Measurements from ENCODE around the gene PYGB.

PYGB gene

GRCh38 chr20:25280051-25280573, 32.2 kb downstream of the PYGB start:
- H3K4me3 ChIP-seq (ENCODE audit: low read depth, low read length) = no peak overlapping the region
- no peak for TF ChIP-seq CTCF (IDR thresholded peaks at IDR 0.05; ENCODE audit: low read depth, low read length, missing control alignments)
- H3K27me3 ChIP-seq (replicated peaks) = no peaks in the 10 kb centered on the region
- H3K27ac ChIP-seq = no peak overlapping the region
- H3K36me3 ChIP-seq (replicated peaks) = peaks cover 94% of the 10 kb centered on the region
- no peak for DNase-seq
- in situ Hi-C loops (cut with HindIII; ENCODE audit: low pct_ligation_motif_present, low sequenced_read_pairs) = no loop called here

DNA sequence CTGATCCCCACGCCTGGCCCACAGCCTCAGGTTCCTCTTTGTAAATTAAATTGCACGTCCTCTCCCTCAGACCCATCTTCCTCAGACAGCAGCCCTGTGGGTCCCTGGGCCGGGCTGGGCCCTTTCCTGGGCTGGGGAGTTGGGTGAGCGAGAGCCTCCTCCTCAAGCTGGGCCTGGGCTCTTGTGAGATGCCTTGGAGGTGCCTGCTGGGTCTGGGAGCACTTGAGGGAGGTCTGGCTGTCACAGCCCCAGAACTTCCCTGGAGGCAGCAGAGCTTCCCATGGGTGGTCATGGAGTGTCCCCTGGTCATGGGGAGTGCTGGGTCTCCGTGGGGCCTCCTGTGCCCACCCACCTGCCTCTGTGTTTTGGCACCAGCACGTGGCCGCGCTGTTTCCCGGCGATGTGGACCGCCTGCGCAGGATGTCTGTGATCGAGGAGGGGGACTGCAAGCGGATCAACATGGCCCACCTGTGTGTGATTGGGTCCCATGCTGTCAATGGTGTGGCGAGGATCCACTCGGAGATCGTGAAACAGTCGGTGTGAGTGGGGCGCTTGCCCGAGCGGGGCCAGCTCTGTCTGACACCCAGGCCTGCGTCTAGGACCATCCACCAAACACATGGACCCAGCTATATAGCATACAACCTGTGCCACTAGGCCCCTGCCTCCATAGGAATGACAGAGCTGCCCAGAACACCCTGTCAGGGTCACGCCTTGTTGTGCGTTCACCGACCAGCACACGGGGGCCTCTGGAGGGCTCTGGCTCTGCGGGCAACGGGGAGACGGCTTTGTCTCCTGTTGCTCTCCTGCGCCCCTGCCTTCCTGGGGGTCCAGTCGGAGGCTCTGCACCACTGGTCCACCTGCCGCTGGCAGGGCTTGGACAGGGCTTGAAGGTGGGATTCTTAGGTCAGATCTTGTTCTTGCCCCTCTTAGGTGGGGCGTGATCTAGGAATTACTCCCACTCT, 33.0 kb downstream of the PYGB start:
- in situ Hi-C loops (cut with HindIII; ENCODE audit: low pct_ligation_motif_present, low sequenced_read_pairs) = no loop called here

GRCh38 chr20:25281541-25281991, 33.7 kb downstream of the PYGB start:
- H3K27me3 ChIP-seq (replicated peaks) = no peaks in the 10 kb centered on the region
- no peak for TF ChIP-seq CTCF (IDR thresholded peaks at IDR 0.05; ENCODE audit: low read depth, low read length, missing control alignments)

More for the DNA sequence above, 33.0 kb downstream of the PYGB start:
- Histone ChIP-seq H3K27ac (no peak overlapping the region), H3K27me3 (replicated peaks) (no peaks in the 10 kb centered on the region), H3K4me3 (ENCODE audit: low read depth, low read length) (no peak overlapping the region), H3K36me3 (replicated peaks) (peaks cover 96% of the 10 kb centered on the region)
- no peak for TF ChIP-seq CTCF (IDR thresholded peaks at IDR 0.05; ENCODE audit: low read depth, low read length, missing control alignments)
- no peak for DNase-seq

DNA sequence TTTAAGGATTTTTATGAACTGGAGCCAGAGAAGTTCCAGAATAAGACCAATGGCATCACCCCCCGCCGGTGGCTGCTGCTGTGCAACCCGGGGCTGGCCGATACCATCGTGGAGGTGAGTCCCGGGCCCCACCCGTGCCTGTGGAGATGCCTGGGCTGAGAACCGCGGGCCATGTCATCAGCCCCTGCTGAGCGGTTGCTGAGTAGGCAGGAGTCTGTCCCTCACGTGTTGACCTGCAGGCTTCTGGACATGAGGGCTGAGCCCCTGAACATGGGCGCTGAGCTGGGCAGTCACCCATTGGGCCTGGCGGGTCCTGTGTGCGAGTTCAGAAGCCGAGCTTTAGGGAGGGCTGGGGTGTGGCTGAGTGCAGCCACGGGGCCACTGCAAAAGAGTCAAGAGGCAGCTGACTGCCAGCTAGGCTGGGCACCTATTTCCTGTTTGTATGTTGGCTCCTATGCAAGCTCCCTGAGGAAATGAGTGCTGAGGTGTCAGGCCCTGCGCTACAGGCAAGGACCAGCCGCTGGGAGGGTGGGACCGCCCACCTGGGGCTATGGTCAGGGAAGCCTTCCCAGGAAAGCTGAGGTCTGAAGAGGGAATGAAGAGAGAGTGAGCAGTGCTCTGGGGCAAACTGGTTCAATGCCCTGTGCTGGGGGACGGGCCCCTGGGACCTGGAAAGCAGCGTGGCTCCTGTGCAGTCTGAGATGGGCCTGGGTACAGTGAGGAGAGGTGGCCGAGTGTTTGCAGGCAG, 34.3 kb downstream of the PYGB start:
- Histone ChIP-seq H3K27me3 (replicated peaks) (no peaks in the 10 kb centered on the region), H3K36me3 (replicated peaks) (peaks cover 96% of the 10 kb centered on the region), H3K27ac (no peak overlapping the region), H3K4me3 (ENCODE audit: low read depth, low read length) (no peak overlapping the region)
- in situ Hi-C loops (cut with HindIII; ENCODE audit: low pct_ligation_motif_present, low sequenced_read_pairs) = no loop called here
- no peak for DNase-seq
- no peak for TF ChIP-seq CTCF (IDR thresholded peaks at IDR 0.05; ENCODE audit: low read depth, low read length, missing control alignments)

More at GRCh38 chr20:25281541-25281991, 33.7 kb downstream of the PYGB start:
- no peak overlapping the region for H3K4me3 ChIP-seq (ENCODE audit: low read depth, low read length)
- peaks cover 96% of the 10 kb centered on the region for H3K36me3 ChIP-seq (replicated peaks)
- H3K27ac ChIP-seq = no peak overlapping the region
- DNase-seq = no peak
- in situ Hi-C loops (cut with HindIII; ENCODE audit: low pct_ligation_motif_present, low sequenced_read_pairs) = no loop called here

GRCh38 chr20:25282796-25283195, 34.9 kb downstream of the PYGB start:
- Histone ChIP-seq H3K27me3 (replicated peaks) (no peaks in the 10 kb centered on the region), H3K36me3 (replicated peaks) (peaks cover 96% of the 10 kb centered on the region), H3K4me3 (ENCODE audit: low read depth, low read length) (no peak overlapping the region), H3K27ac (no peak overlapping the region)
- TF ChIP-seq CTCF (IDR thresholded peaks at IDR 0.05; ENCODE audit: low read depth, low read length, missing control alignments) = no peak
- DNase-seq = no peak
- in situ Hi-C loops (cut with HindIII; ENCODE audit: low pct_ligation_motif_present, low sequenced_read_pairs) = no loop called here

Measured in brain microvascular endothelial cell (primary cell).